CD4-positive, alpha-beta T cell treated with Interferon alpha-2 for 1 hour (primary cell): ENCODE data around the gene ZBTB25.
A peak's percentile ranks its signal among the peaks of the same experiment; 100 is the strongest.
"Not testable (repeated sequence)": the region's sequence is repeated elsewhere in the genome, so short reads cannot be mapped to it uniquely, and the experiment has no call there.

Experiments
- DNase-seq, 2 donors: peaks; one replicate each; pipeline ENCODE4 v3.0.0-alpha.2; 2020 to 2022

Gene ZBTB25, protein sequence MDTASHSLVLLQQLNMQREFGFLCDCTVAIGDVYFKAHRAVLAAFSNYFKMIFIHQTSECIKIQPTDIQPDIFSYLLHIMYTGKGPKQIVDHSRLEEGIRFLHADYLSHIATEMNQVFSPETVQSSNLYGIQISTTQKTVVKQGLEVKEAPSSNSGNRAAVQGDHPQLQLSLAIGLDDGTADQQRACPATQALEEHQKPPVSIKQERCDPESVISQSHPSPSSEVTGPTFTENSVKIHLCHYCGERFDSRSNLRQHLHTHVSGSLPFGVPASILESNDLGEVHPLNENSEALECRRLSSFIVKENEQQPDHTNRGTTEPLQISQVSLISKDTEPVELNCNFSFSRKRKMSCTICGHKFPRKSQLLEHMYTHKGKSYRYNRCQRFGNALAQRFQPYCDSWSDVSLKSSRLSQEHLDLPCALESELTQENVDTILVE

DNA sequence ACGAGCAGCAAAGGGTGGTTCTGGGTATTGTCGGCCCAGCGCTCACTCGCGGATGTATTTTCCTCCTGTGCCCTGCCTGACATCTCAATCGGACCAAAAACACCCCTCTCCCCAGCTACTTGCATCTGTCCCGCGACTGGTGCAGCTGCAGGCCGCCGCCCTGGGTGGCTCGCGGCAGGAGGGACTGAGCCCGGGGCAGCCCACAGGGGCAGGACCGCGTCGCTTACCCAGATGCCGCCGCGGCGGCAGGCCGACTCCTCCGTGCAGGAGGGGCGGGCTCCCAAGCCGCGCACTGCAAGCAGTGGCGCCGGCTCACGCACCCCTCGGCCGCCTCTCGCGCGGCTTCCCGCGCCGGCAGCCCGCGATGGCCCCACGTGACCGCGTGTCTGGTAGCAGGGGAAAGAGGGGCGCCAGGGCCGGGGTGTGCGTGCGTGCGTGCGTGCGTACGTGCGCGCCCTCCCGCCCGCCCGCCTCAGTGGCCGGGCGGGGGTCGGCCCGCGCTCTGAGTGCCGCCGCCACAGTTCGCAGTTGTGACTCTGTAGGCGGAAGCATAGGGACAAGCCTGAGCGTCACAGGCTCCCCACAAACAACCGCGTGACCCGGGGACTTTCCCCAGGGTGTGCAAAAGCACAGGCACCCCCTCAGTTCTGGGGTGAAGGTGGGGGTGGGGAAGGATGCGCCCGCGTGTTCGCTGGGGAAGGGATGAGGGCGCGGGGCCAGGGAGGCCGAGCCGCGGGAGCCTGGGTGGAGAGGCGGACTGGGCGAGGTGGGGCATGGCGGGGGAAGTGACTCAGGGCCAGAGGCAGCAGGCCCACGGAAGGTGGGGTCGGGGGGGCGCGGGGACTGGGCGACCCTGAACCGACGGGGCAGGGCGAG lies at the start of gene ZBTB25:
TSS of gene ZBTB25 (minus strand) at position 405 of the 876 bp plus-strand sequence. CDS start 13,305 bp downstream, outside the sequence.
- peak; percentile 97 for DNase-seq

- no peak for DNase-seq
Measured at GRCh38 chr14:64550621-64551333, 47.1 kb upstream of the ZBTB25 start.

GRCh38 chr14:64549791-64550620 lies 46.4 kb upstream of the ZBTB25 start, which contains the start of gene PPP1R36:
Gene PPP1R36, plus strand, starts transcription at chr14:64549961. Its CDS starts 37 bp downstream, at chr14:64549998.
- peak; percentile 18 to 46 for DNase-seq

DNA sequence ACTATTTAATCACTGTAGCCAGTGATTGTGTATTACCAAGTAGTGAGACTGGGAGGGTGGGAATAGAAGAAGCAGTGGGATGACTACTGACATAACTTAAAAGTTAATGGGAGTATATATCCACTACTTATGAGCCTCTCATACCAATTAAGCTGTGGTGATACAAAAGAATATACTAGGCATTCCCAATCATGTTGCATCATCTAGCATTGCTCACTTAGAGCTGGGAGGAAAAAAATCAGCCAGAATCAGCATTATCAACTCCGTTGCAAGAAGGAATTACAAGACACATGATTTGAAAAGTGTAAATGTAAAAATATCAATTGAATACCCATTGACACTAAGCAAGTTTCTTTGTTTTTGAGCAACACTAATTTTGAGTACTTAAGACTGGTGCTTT lies 45.4 kb upstream of the ZBTB25 start:
- no peak for DNase-seq

- no peak for DNase-seq
Measured at GRCh38 chr14:64544607-64545312, 41.1 kb upstream of the ZBTB25 start.

DNA sequence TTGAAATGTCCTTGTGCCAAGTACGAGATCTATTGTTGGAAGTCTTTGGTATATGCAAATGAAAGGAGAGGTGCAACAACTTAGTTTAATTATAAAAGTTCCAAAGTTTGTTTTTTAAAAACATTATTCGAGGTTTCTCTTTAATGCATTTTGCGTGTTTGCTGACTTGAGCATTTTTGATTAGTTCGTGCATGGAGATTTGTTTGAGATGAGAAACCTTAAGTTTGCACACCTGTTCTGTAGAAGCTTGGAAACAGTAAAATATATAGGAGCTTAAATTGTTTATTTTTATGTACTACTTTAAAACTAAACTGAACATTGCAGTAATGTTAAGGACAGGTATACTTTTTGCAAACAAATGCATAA lies 39.2 kb upstream of the ZBTB25 start:
- DNase-seq: no peak

GRCh38 chr14:64541972-64542835 lies 38.6 kb upstream of the ZBTB25 start:
- peak in 1 of 2 donors; percentile 16 for DNase-seq

DNA sequence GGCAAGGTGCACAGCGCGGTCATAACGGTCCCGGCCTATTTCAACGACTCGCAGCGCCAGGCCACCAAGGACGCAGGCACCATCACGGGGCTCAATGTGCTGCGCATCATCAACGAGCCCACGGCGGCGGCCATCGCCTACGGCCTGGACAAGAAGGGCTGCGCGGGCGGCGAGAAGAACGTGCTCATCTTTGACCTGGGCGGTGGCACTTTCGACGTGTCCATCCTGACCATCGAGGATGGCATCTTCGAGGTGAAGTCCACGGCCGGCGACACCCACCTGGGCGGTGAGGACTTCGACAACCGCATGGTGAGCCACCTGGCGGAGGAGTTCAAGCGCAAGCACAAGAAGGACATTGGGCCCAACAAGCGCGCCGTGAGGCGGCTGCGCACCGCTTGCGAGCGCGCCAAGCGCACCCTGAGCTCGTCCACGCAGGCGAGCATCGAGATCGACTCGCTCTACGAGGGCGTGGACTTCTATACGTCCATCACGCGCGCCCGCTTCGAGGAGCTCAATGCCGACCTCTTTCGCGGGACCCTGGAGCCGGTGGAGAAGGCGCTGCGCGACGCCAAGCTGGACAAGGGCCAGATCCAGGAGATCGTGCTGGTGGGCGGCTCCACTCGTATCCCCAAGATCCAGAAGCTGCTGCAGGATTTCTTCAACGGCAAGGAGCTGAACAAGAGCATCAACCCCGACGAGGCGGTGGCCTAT lies 37.8 kb upstream of the ZBTB25 start:
- peak in 1 of 2 donors; percentile 21 for DNase-seq

- DNase-seq: peak; percentile 96 to 97
Measured at GRCh38 chr14:64540208-64541202, 36.9 kb upstream of the ZBTB25 start, which contains the start of gene HSPA2. Gene HSPA2, plus strand, starts transcription at chr14:64540741. Its CDS starts 109 bp downstream, at chr14:64540850.

- no peak for DNase-seq
Measured at GRCh38 chr14:64536488-64537245, 33.0 kb upstream of the ZBTB25 start.

DNA sequence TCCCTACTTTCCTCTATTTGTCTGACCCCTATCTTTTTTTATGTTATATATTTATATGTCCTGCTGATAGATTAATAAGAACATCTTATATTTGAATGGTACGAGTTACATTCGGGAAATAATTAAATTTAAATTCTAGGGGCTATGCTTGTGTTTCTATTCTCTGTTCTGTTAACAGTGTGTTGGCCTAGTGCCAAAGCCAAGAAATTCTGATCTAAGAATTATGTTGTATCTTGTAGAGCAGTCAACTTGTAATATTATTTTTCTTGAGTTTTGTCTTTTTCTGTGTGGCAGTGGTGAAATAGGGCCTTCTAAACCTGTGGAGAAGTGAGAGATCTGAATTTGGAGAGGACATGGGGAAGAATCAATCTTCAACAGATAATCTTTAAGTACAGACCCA lies 27.9 kb upstream of the ZBTB25 start:
- no peak for DNase-seq

DNA sequence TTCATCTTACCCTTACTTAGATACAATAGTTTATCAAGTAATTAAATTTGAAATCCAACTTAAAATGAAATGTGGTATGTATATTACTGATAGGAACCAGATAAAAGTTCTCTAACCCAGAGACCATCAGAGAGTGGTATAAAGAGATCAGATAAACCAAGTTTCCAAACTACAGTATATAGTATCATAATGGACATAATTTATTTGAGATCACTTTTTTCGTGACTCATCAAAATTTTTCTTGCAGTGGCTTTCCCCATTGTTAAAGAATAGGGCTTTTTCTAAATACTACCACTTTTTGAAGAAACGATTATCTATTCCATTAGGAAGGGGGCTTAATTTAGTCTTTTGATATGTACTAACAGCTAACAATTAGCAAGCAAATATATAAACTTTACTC lies 21.7 kb upstream of the ZBTB25 start:
- DNase-seq: no peak

DNA sequence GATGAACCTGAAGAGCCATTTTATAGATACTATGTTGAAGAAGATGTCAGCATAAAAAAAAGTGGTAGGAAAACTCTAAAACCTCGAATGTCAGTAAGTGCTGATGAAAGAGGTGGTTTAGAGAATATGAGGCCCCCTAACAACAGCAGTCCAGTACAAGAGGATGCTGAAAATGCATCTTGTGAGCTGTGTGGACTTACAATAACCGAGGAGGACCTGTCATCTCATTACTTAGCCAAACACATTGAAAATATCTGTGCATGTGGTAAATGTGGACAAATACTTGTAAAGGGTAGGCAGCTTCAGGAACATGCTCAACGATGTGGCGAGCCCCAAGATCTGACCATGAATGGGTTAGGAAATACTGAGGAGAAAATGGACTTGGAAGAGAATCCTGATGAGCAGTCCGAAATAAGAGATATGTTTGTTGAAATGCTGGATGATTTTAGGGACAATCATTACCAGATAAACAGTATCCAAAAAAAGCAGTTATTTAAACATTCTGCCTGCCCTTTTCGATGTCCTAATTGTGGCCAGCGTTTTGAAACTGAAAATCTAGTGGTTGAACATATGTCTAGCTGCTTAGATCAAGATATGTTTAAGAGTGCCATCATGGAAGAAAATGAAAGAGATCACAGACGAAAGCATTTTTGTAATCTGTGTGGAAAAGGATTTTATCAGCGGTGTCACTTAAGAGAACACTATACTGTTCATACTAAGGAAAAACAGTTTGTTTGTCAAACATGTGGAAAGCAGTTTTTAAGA lies 19.1 kb upstream of the ZBTB25 start:
- no peak for DNase-seq

DNA sequence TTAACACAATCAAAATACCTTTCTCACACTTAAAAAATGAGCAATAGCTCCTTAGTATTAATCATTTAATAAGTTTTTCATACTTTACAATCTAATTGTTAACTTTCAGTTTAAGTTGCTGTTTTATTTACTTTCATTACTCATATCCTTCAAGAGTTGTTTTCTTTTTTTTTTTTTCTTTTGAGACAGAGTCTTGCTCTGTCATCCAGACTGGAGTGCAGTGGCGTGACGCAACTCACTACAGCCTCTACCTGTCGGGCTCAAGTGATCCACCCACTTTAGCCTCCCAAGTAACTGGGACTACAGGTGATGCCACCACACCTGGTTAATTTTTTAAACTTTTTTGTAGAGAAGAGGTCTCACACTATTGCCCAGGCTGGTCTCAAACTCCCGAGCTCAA lies 17.1 kb upstream of the ZBTB25 start:
- no peak for DNase-seq

DNA sequence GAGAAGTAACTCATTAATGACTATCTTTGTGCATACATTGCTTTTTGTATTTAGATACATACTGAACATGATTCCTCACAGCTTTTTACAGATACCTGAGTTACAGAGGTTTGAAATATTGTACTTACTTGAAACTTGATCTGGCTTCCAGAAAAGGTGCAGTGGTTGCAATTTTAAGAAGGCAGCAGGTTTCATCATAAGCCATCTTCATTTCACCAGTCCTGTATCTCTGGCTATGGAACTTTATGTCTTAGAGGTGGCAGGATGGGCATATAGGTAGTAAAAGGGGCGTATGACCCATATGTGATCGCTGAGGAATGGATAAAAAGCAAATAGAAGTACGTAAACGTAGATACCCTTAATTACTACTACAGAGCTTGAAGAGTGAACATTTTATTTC lies 14.6 kb upstream of the ZBTB25 start:
- DNase-seq: no peak

DNA sequence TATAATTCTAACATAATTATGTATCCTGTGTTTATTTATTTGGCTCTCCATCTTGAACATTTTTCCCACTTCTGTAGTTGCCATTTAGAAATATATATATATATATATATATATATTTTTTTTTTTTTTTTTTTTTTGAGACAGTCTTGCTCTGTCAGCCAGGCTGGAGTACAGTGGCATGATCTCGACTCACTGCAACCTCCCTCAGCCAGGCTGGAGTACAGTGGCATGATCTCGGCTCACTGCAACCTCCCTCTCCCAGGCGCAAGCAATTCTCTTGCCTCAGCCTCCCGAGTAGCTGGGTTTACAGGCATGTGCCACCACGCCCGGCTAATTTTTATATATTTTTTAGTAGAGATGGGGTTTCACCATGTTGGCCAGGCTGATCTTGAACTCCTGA lies 14.0 kb upstream of the ZBTB25 start:
- not testable (repeated sequence) for DNase-seq

- DNase-seq: no peak
Measured at GRCh38 chr14:64516969-64517368, 13.3 kb upstream of the ZBTB25 start.
